Type B pancreatic cell (in vitro differentiated cells): ENCODE data around the gene DOLK. TPM values are rescaled to one million over a fixed set of nuclear protein-coding genes. Genes with fewer than 3 reads are reported as not detected.
A peak's percentile ranks its signal among the peaks of the same experiment; 100 is the strongest.
"Not testable (repeated sequence)": the region's sequence is repeated elsewhere in the genome, so short reads cannot be mapped to it uniquely, and the experiment has no call there.

Experiments used
- DNase-seq: peaks from one replicate; pipeline ENCODE4 v3.0.0; 2021; ENCODE audit warnings: mixed read lengths; ENCODE audit not compliant: unreplicated experiment; ENCODE audit errors: extremely low spot score
- H3K27ac Mint-ChIP-seq: 2 replicates; pipeline ENCODE4 v1.8.0; 2021; ENCODE audit warnings: mild to moderate bottlenecking, mixed read lengths
- H3K27me3 Mint-ChIP-seq: 2 replicates; pipeline ENCODE4 v1.8.0; 2021; ENCODE audit warnings: mixed read lengths
- H3K36me3 Mint-ChIP-seq: 2 replicates; pipeline ENCODE4 v1.8.0; 2021; ENCODE audit warnings: mixed read lengths
- H3K4me1 Mint-ChIP-seq: one replicate; pipeline ENCODE4 v1.8.0; 2021; ENCODE audit warnings: mixed read lengths; ENCODE audit not compliant: unreplicated experiment
- H3K4me3 Mint-ChIP-seq: 2 replicates; pipeline ENCODE4 v1.8.0; 2021; ENCODE audit warnings: mild to moderate bottlenecking, mixed read lengths
- H3K9me3 Mint-ChIP-seq: 2 replicates; pipeline ENCODE4 v1.8.0; 2021; ENCODE audit warnings: mixed read lengths
- total RNA-seq: library from RNA; stranded (reverse); gene quantifications from 2 replicates; pipeline ENCODE4 v1.2.1, GENCODE V29; 2021; ENCODE audit warnings: low replicate concordance
- TF ChIP-seq, protein P1 (sequence below): fragments of 200-600 bp; sonication (generic); conservative IDR thresholded peaks from 2 replicates; pipeline ENCODE4 v1.5.0; 2021; ENCODE audit warnings: antibody characterized with exemption, mild to moderate bottlenecking

DOLK gene
- total RNA-seq, 1 donor from 2014 or later, result 21.6 TPM

DNA sequence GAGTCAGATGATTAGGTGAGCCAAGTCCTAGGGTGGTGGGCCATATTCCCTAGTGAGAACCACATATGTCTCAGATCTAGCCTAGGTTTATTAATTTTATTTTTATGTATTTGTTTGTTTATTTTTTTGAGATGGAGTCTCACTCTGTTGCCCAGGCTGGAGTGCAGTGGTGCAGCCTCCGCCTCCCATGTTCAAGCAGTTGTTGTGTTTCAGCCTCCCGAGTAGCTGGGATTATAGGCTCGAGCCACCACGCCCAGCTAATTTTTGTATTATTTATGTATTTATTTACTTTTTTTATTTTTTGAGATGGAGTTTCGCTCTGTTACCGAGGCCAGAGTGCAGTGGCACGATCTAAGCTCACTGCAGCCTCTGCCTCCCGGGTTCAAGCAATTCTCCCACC is 36.1 kb upstream of the DOLK start:
- Mint-ChIP-seq H3K4me3 (no peak overlapping the region), H3K27me3 (no peaks in the 10 kb centered on the region), H3K27ac (no peak overlapping the region), H3K9me3 (no peaks in the 10 kb centered on the region), H3K4me1 (no peaks in the 10 kb centered on the region), H3K36me3 (peaks cover 41% of the 10 kb centered on the region)
- no peak for DNase-seq
- TF ChIP-seq, protein P1, sequence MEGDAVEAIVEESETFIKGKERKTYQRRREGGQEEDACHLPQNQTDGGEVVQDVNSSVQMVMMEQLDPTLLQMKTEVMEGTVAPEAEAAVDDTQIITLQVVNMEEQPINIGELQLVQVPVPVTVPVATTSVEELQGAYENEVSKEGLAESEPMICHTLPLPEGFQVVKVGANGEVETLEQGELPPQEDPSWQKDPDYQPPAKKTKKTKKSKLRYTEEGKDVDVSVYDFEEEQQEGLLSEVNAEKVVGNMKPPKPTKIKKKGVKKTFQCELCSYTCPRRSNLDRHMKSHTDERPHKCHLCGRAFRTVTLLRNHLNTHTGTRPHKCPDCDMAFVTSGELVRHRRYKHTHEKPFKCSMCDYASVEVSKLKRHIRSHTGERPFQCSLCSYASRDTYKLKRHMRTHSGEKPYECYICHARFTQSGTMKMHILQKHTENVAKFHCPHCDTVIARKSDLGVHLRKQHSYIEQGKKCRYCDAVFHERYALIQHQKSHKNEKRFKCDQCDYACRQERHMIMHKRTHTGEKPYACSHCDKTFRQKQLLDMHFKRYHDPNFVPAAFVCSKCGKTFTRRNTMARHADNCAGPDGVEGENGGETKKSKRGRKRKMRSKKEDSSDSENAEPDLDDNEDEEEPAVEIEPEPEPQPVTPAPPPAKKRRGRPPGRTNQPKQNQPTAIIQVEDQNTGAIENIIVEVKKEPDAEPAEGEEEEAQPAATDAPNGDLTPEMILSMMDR, result no peak

DNA sequence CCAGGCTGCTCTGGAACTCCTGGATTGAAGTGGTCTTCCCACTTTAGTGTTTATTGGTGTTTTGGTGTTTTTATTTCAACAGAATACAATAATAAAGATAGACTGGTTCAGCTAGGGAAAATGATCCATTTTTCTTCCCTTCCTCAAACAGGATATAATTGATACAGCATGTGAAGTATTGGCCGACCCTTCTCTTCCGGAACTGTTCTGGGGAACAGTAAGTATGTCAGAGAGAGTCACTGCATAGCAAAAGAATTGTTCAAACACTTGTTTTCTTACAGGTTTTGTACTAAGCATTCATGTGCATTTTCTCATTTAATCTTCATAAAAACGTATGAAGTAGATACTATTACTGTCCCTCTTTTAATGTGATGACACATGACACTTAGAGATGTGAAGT is 31.7 kb upstream of the DOLK start:
- H3K36me3 Mint-ChIP-seq, result peaks cover 30% of the 10 kb centered on the region
- TF ChIP-seq, protein P1, result no peak
- DNase-seq, result no peak
- no peak overlapping the region for H3K4me3 Mint-ChIP-seq
- H3K27me3 Mint-ChIP-seq, result no peaks in the 10 kb centered on the region
- no peaks in the 10 kb centered on the region for H3K4me1 Mint-ChIP-seq
- no peaks in the 10 kb centered on the region for H3K9me3 Mint-ChIP-seq
- H3K27ac Mint-ChIP-seq, result no peak overlapping the region

DNA sequence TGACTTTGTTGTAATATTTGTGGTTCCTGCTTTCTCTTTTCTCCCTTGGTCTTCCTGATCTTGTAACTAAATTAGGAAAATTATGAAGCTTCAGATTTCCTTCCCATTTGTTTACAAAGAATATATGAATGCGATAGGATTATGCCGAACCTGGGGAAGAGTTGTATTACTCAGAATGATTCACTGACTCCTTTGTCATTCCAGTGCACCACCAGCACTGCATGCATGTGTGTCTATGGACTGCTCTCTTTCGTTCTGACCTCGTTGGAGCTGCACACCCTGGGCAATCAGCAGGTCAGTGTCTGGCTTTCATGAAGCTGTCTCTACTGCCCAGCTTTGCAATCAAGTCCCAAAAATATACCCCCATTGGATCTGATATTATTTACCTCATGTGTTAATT is 25.6 kb upstream of the DOLK start:
- DNase-seq, result no peak
- TF ChIP-seq, protein P1, result no peak
- Mint-ChIP-seq H3K27ac (no peak overlapping the region), H3K4me3 (no peak overlapping the region), H3K9me3 (no peaks in the 10 kb centered on the region), H3K36me3 (peaks cover 24% of the 10 kb centered on the region), H3K27me3 (no peaks in the 10 kb centered on the region), H3K4me1 (no peaks in the 10 kb centered on the region)

DNA sequence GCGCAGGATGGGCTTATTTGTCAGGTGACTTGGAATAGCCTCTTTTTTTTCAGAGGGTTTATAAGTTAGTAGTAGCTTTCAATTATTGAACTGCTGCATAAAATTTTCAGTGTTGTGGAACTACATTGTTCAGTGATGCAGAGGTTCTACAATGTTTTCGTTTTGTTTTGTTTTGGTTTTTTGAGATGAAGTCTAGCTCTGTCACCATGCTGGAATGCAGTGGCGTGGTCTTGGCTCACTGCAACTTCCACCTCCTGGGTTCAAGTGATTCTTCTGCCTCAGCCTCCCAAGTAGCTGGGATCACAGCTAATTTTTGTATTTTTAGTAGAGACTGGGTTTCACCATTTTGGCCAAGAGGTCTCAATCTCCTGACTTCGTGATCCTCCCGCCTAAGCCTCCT is 22.1 kb upstream of the DOLK start:
- no peak overlapping the region for H3K4me3 Mint-ChIP-seq
- no peak overlapping the region for H3K27ac Mint-ChIP-seq
- H3K4me1 Mint-ChIP-seq, result no peaks in the 10 kb centered on the region
- H3K27me3 Mint-ChIP-seq, result no peaks in the 10 kb centered on the region
- TF ChIP-seq, protein P1, result no peak
- peaks cover 24% of the 10 kb centered on the region for H3K36me3 Mint-ChIP-seq
- DNase-seq, result no peak
- H3K9me3 Mint-ChIP-seq, result no peaks in the 10 kb centered on the region

DNA sequence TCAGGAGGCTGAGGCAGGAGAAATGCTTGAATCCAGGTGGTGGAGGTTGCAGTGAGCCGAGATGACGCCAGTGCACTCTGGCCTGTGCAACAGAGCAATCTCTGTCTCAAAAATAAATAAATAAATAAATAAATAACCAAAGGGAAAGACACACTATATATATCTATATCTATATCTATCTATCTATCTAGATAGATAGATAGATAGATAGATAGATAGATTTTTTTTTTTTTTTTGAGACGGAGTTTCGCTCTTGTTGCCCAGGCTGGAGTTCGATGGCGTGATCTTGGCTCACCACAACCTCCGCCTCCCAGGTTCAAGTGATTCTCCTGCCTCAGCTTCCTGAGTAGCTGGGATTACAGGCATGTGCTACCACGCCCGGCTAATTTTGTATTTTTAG is 14.0 kb upstream of the DOLK start:
- H3K36me3 Mint-ChIP-seq, result peaks cover 15% of the 10 kb centered on the region
- H3K4me3 Mint-ChIP-seq, H3K27me3 Mint-ChIP-seq, H3K4me1 Mint-ChIP-seq, H3K27ac Mint-ChIP-seq, H3K9me3 Mint-ChIP-seq, DNase-seq: not testable (repeated sequence)

DNA sequence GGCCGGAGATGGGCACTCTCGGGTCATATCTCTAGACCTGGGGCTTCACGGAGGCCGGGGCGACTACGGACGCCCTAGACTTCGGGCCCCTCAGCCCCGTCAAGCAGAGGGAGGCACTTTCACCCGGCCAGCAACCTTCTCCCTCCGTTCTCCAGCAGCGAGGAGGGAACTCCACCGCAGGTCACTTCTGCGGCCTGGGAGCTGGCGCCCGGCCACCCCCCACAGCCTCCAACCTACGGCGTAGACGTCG is 201 bp downstream of the DOLK start:
- no peak for DNase-seq
- peak overlapping the region; percentile 93 for H3K4me3 Mint-ChIP-seq
- H3K4me1 Mint-ChIP-seq, result peaks cover 18% of the 10 kb centered on the region
- H3K9me3 Mint-ChIP-seq, result no peaks in the 10 kb centered on the region
- H3K36me3 Mint-ChIP-seq, result peaks cover 17% of the 10 kb centered on the region
- TF ChIP-seq, protein P1, result no peak
- peak overlapping the region; percentile 89 for H3K27ac Mint-ChIP-seq
- H3K27me3 Mint-ChIP-seq, result no peaks in the 10 kb centered on the region
